ENCODE results near the gene SH3BGRL.

Gene SH3BGRL

DNA sequence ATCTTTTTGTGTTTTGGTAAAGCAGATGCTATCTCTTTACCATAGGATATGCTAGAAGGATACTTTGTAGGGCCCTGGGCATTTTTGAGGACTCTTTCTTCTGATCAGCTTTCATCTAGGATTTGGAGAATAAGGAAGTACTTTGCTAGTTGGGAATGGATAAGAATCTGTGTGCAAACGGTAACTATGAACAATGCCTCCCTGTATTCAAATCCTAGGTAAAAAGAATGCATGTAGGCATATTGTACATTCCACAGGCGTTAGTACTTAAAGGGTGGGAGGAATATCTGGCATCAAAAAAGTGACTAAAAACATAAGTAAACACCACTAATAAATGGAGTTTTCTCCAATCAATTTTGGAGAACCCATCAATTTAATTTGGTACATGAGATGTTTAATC lies 59.7 kb downstream of the SH3BGRL start:
- Histone ChIP-seq H3K9me3 (ENCODE audit: control insufficient read depth, low read length) (no peaks in the 10 kb centered on the region), H4K91ac (ENCODE audit: low read length) (no peak overlapping the region), H3K27me3 (ENCODE audit: control insufficient read depth in 1 of 2, insufficient read depth in 1 of 2, low read length in 2 of 2) (no peaks in the 10 kb centered on the region), H2BK12ac (ENCODE audit: low read length in 2 of 2) (no peak overlapping the region), H3K4ac (ENCODE audit: low read depth in 1 of 2, low read length in 2 of 2) (no peak overlapping the region), H2BK5ac (ENCODE audit: low read depth, low read length, poor library complexity, severe bottlenecking) (no peak overlapping the region), H2AFZ (ENCODE audit: low read depth, low read length) (no peak overlapping the region), H3K27ac (ENCODE audit: low read length, poor library complexity, severe bottlenecking) (no peak overlapping the region), H3K36me3 (ENCODE audit: control insufficient read depth in 1 of 2, insufficient read depth in 2 of 2, low read depth in 1 of 2, low read length in 2 of 2) (no peaks in the 10 kb centered on the region), H4K8ac (ENCODE audit: low read length) (no peak overlapping the region), H2BK15ac (ENCODE audit: low read depth, poor library complexity, severe bottlenecking) (no peak overlapping the region), H3K4me1 (ENCODE audit: control insufficient read depth, insufficient read depth, low read depth, low read length) (no peaks in the 10 kb centered on the region), H2AK5ac (ENCODE audit: low read length, severe bottlenecking) (no peak overlapping the region), H3K79me1 (replicated peaks; ENCODE audit: low read length, poor library complexity, severe bottlenecking) (no peaks in the 10 kb centered on the region), H3K23ac (ENCODE audit: low read length in 2 of 2) (no peak overlapping the region), H3K18ac (ENCODE audit: low read depth in 1 of 2, low read length in 2 of 2) (no peak overlapping the region), H3K4me2 (ENCODE audit: low read length, poor library complexity, severe bottlenecking) (no peak overlapping the region), H3K14ac (ENCODE audit: low read length in 2 of 2) (no peak overlapping the region), H3K4me3 (ENCODE audit: insufficient read depth in 1 of 2, low read depth in 1 of 2, low read length in 2 of 2) (no peak overlapping the region), H2BK120ac (ENCODE audit: low read depth, low read length) (no peak overlapping the region), H3K9ac (ENCODE audit: low read length) (no peak overlapping the region)
- DNase-seq: no peak
- no CpG with 5 or more reads among the region's 2 CpGs for WGBS

DNA sequence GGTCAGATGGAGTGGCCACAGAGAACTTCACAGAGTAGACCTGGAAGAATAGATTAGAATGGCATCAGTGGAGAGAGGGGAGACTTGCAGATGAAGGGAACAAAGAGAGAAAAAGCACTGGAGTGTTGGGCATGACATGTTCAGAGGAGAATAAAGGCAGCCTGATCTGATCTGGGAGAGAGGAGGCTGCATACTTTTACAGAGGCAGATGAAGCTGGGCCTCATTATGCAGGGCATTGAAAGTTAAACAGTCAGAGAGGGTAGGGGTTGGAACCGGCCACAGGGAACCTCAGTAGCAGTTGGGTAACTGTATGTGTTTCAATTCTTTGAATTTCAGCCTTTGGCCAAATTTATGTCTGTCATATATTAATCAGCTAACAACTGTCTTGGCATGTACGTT lies 61.2 kb downstream of the SH3BGRL start:
- WGBS: 100% methylated on average over 1 of the region's 2 CpGs
- H3K27ac ChIP-seq (ENCODE audit: low read length, poor library complexity, severe bottlenecking): no peak overlapping the region

DNA sequence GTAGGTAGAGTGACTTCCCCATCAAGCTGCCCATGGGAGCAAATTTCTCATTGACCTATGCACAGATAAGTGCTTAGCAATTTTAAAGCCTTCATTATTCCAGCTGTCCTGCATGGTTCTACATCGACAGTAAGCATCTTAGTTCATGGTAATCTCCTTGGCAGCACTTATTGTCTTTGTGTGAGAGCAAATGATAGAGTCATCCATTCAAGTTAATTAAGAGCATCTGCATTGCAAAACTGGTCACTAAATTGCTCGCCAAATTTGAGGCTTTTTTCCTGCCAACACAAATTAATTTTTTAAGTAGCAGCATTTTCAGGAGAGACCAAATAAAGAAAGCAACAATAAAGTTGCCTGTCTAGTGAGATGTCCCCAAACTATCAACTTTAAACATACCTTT lies 76.7 kb downstream of the SH3BGRL start:
- 80% methylated on average over 2 of the region's 2 CpGs for WGBS
- no peak overlapping the region for H3K14ac ChIP-seq (ENCODE audit: low read length in 2 of 2)
- no peak overlapping the region for H3K9ac ChIP-seq (ENCODE audit: low read length)
- H3K36me3 ChIP-seq (ENCODE audit: control insufficient read depth in 1 of 2, insufficient read depth in 2 of 2, low read depth in 1 of 2, low read length in 2 of 2): peaks cover 13 to 21% of the 10 kb centered on the region in 2 experiments
- no peak overlapping the region for H2AK5ac ChIP-seq (ENCODE audit: low read length, severe bottlenecking)
- H3K9me3 ChIP-seq (ENCODE audit: control insufficient read depth, low read length): no peaks in the 10 kb centered on the region
- no peak overlapping the region for H3K4me3 ChIP-seq (ENCODE audit: insufficient read depth in 1 of 2, low read depth in 1 of 2, low read length in 2 of 2)
- no peaks in the 10 kb centered on the region for H3K4me1 ChIP-seq (ENCODE audit: control insufficient read depth, insufficient read depth, low read depth, low read length)
- H2BK15ac ChIP-seq (ENCODE audit: low read depth, poor library complexity, severe bottlenecking): no peak overlapping the region
- H3K23ac ChIP-seq (ENCODE audit: low read length in 2 of 2): no peak overlapping the region
- no peak overlapping the region for H2BK12ac ChIP-seq (ENCODE audit: low read length in 2 of 2)
- H2BK5ac ChIP-seq (ENCODE audit: low read depth, low read length, poor library complexity, severe bottlenecking): no peak overlapping the region
- H3K4ac ChIP-seq (ENCODE audit: low read depth in 1 of 2, low read length in 2 of 2): no peak overlapping the region
- H4K8ac ChIP-seq (ENCODE audit: low read length): no peak overlapping the region
- no peak overlapping the region for H3K27ac ChIP-seq (ENCODE audit: low read length, poor library complexity, severe bottlenecking)
- no peak overlapping the region for H4K91ac ChIP-seq (ENCODE audit: low read length)
- no peak overlapping the region for H2AFZ ChIP-seq (ENCODE audit: low read depth, low read length)
- no peaks in the 10 kb centered on the region for H3K27me3 ChIP-seq (ENCODE audit: control insufficient read depth in 1 of 2, insufficient read depth in 1 of 2, low read length in 2 of 2)
- H3K4me2 ChIP-seq (ENCODE audit: low read length, poor library complexity, severe bottlenecking): no peak overlapping the region
- no peak overlapping the region for H3K18ac ChIP-seq (ENCODE audit: low read depth in 1 of 2, low read length in 2 of 2)
- no peak overlapping the region for H2BK120ac ChIP-seq (ENCODE audit: low read depth, low read length)
- no peak for DNase-seq
- H3K79me1 ChIP-seq (replicated peaks; ENCODE audit: low read length, poor library complexity, severe bottlenecking): no peaks in the 10 kb centered on the region

More for the DNA sequence above, 61.2 kb downstream of the SH3BGRL start:
- no peaks in the 10 kb centered on the region for H3K79me1 ChIP-seq (replicated peaks; ENCODE audit: low read length, poor library complexity, severe bottlenecking)
- H3K9ac ChIP-seq (ENCODE audit: low read length): no peak overlapping the region
- no peak overlapping the region for H4K91ac ChIP-seq (ENCODE audit: low read length)
- H3K14ac ChIP-seq (ENCODE audit: low read length in 2 of 2): no peak overlapping the region
- no peaks in the 10 kb centered on the region for H3K9me3 ChIP-seq (ENCODE audit: control insufficient read depth, low read length)
- no peaks in the 10 kb centered on the region for H3K27me3 ChIP-seq (ENCODE audit: control insufficient read depth in 1 of 2, insufficient read depth in 1 of 2, low read length in 2 of 2)
- H2AK5ac ChIP-seq (ENCODE audit: low read length, severe bottlenecking): no peak overlapping the region
- no peak overlapping the region for H2BK120ac ChIP-seq (ENCODE audit: low read depth, low read length)
- no peak for DNase-seq
- H2BK15ac ChIP-seq (ENCODE audit: low read depth, poor library complexity, severe bottlenecking): no peak overlapping the region
- H4K8ac ChIP-seq (ENCODE audit: low read length): no peak overlapping the region
- no peak overlapping the region for H2AFZ ChIP-seq (ENCODE audit: low read depth, low read length)
- H3K18ac ChIP-seq (ENCODE audit: low read depth in 1 of 2, low read length in 2 of 2): no peak overlapping the region
- no peak overlapping the region for H2BK5ac ChIP-seq (ENCODE audit: low read depth, low read length, poor library complexity, severe bottlenecking)
- H2BK12ac ChIP-seq (ENCODE audit: low read length in 2 of 2): no peak overlapping the region
- no peaks in the 10 kb centered on the region for H3K36me3 ChIP-seq (ENCODE audit: control insufficient read depth in 1 of 2, insufficient read depth in 2 of 2, low read depth in 1 of 2, low read length in 2 of 2)
- H3K4me3 ChIP-seq (ENCODE audit: insufficient read depth in 1 of 2, low read depth in 1 of 2, low read length in 2 of 2): no peak overlapping the region
- no peaks in the 10 kb centered on the region for H3K4me1 ChIP-seq (ENCODE audit: control insufficient read depth, insufficient read depth, low read depth, low read length)
- H3K23ac ChIP-seq (ENCODE audit: low read length in 2 of 2): no peak overlapping the region
- H3K4ac ChIP-seq (ENCODE audit: low read depth in 1 of 2, low read length in 2 of 2): no peak overlapping the region
- no peak overlapping the region for H3K4me2 ChIP-seq (ENCODE audit: low read length, poor library complexity, severe bottlenecking)

DNA sequence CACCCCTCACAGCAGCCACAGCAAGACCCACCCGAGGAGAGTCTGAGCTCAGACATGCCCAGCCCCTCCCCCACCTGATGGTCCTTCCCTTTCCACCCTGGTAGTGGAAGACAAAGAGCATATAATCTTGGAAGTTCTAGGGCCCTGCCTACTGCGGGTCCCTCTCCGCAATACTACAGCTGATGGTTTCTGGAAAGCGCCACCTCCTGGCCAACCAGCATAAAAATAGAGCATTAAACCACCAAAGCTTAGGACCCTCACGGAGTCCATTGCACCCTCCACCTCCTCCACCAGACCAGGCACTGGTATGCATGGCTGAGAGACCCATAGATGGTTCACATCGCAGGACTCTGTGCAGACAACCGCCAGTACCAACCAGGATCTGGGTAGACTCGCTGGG lies 78.2 kb downstream of the SH3BGRL start:
- no peaks in the 10 kb centered on the region for H3K9me3 ChIP-seq (ENCODE audit: control insufficient read depth, low read length)
- H3K4me3 ChIP-seq (ENCODE audit: insufficient read depth in 1 of 2, low read depth in 1 of 2, low read length in 2 of 2): no peak overlapping the region
- no peak overlapping the region for H2BK15ac ChIP-seq (ENCODE audit: low read depth, poor library complexity, severe bottlenecking)
- no peak overlapping the region for H3K18ac ChIP-seq (ENCODE audit: low read depth in 1 of 2, low read length in 2 of 2)
- H3K27me3 ChIP-seq (ENCODE audit: control insufficient read depth in 1 of 2, insufficient read depth in 1 of 2, low read length in 2 of 2): no peaks in the 10 kb centered on the region
- no peak overlapping the region for H3K14ac ChIP-seq (ENCODE audit: low read length in 2 of 2)
- no peak overlapping the region for H2AK5ac ChIP-seq (ENCODE audit: low read length, severe bottlenecking)
- peaks cover 13 to 21% of the 10 kb centered on the region in 2 experiments for H3K36me3 ChIP-seq (ENCODE audit: control insufficient read depth in 1 of 2, insufficient read depth in 2 of 2, low read depth in 1 of 2, low read length in 2 of 2)
- H3K9ac ChIP-seq (ENCODE audit: low read length): no peak overlapping the region
- no peak overlapping the region for H2BK5ac ChIP-seq (ENCODE audit: low read depth, low read length, poor library complexity, severe bottlenecking)
- no peak overlapping the region for H4K8ac ChIP-seq (ENCODE audit: low read length)
- no peak overlapping the region for H3K4me2 ChIP-seq (ENCODE audit: low read length, poor library complexity, severe bottlenecking)
- DNase-seq: no peak
- WGBS: 90% methylated on average over 7 of the region's 8 CpGs
- no peak overlapping the region for H3K23ac ChIP-seq (ENCODE audit: low read length in 2 of 2)
- no peak overlapping the region for H2AFZ ChIP-seq (ENCODE audit: low read depth, low read length)
- no peak overlapping the region for H2BK12ac ChIP-seq (ENCODE audit: low read length in 2 of 2)
- H3K27ac ChIP-seq (ENCODE audit: low read length, poor library complexity, severe bottlenecking): no peak overlapping the region
- no peak overlapping the region for H3K4ac ChIP-seq (ENCODE audit: low read depth in 1 of 2, low read length in 2 of 2)
- H3K79me1 ChIP-seq (replicated peaks; ENCODE audit: low read length, poor library complexity, severe bottlenecking): no peaks in the 10 kb centered on the region
- H2BK120ac ChIP-seq (ENCODE audit: low read depth, low read length): no peak overlapping the region
- no peaks in the 10 kb centered on the region for H3K4me1 ChIP-seq (ENCODE audit: control insufficient read depth, insufficient read depth, low read depth, low read length)
- H4K91ac ChIP-seq (ENCODE audit: low read length): no peak overlapping the region

Data from mesenchymal stem cell (in vitro differentiated cells and primary cell).